GDM1 (cell line): Measurements from ENCODE around the gene SLCO4A1.

Source experiments
- DNase-seq: peaks from one replicate; lab custom pipeline; 2025; lab: John Stamatoyannopoulos, UW

The SLCO4A1 gene

DNA sequence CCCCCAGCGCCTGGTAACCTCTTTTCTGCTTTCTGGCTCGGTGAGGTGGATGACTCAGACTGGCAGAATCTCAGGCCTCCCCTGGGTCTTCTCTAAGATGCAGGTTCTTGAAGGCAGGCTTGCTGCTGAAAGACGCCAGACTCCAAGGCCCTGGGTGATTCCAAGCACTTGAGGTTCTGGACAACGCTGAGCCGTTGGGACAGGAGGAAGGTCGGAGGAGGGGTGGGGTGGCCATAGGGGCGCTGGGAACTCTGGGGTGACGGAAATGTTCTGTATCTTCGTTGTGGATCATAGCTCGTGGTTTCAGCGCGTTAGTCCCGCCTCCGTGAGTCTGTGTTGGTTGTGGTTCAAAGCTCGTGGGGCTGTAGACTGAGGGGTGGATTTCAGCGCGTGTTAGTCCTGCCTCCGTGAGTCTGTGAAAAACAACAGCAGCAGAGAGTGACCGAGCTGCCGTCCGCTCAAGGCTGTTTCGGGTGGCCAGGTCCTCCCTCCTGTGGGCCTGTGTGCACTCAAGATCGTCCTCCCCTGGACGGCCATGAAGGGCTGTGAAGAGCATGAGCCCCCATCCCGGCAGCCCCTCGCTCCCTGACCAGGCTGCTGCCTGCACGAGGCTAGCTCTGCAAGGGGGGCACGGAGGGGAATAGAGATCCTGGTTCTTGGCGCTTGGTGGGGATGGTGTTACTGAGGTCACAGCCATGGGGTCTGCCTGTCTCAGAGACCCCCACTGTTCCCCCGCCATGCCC is 74.1 kb downstream of the SLCO4A1 start:
- DNase-seq, result no peak

DNA sequence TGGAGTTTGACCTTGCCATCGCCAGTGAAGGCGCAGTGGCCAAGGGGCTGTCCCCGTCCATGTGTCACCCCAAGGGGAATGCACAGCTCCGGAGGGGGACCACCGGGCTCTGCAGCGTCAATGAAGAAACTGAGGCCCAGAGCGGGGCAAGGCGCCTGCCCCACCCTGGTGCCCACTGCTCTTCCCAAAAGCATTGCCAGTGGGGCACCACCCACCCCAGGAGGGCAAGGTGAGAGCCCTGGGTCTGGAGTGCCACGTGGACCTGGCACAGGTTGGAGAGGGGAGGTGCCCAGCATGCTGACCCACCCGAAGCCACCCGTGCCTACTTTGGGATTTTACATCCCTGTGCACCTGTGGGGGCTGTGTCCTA is 74.6 kb downstream of the SLCO4A1 start:
- no peak for DNase-seq

DNA sequence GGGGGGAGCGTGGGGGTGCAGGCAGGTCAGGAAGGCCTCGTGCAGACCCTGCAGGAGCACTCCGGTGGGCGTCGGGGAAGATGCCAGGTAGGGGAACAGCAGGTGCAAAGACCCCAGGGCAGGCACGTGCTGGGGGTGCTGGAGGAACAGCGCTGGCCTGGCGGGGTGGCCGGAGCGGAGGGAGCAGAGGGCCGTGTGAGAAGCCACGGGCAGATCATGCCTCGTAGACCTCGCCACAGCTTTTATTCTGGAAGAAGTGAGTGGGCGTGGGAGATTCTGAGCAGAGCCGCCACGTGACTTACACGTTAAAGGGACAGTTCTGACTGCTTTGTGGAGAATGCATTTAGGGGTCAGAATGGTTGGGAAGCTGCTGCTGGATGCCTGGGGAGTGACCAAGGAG is 75.6 kb downstream of the SLCO4A1 start:
- no peak for DNase-seq

DNA sequence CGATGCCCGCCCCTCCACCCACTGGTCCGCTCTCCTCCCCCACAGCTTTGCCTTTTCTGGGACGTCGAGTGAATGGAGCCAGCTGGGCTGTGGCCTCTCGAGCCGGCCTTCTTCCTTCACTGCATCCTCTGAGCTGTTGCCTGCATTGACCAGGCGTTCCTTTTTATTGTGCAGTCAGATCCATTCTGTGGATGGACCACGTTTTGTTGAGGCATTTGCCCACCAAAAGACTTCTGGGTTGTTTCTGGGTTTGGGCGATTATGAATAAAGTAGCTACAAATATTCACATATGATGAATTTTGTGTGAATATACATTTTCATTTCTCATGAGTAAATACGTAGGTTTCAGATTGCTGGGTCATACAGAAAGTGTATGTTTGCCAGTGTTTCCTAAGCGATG is 76.2 kb downstream of the SLCO4A1 start:
- DNase-seq, result no peak

DNA sequence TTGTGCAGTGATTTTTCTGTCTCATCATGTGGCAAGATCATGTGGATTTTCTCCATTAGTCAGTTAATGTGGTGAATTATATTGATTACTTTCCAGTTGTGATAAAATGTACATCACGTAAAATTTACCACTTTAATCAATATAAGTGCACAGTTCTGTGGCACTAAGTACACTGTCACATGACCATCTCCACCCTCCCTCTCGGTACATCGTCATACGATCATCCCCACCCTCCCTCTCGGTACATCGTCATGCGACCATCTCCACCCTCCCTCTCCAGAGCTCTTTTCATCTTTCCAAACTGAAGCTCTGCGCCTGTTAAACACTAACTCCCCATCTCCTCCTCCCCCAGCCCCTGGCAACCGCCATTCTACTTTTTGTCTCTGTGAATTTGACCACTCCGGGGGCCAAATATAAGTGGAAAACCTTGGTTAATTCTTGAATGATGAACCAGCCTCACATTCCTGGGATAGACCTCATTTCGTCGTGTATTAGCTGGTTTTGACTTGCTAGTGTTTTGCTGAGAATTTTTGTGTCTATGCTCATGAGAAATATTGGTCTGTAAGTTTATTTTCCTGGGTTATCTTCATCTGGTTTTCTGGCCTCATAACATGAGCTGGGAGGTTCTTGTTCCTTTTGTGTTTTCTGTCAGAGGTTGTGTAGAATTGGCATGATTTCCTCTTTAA is 77.1 kb downstream of the SLCO4A1 start:
- no peak for DNase-seq
